Activated CD8-positive, alpha-beta memory T cell treated with anti-CD3 and anti-CD28 coated beads for 1 hour (primary cell): ENCODE measurements around the gene CFAP61.
"Not testable (repeated sequence)": the region's sequence is repeated elsewhere in the genome, so short reads cannot be mapped to it uniquely, and the experiment has no call there.

ENCODE experiments used
- DNase-seq, 2 donors: peaks; one replicate each; pipeline ENCODE4 v3.0.0-alpha.2; 2020; ENCODE audit warnings: low read depth in 1 of 2; ENCODE audit errors: extremely low read depth in 1 of 2

Gene CFAP61

GRCh38 chr20:20052074-20052970 lies at the start of gene CFAP61, which contains the start of gene CRNKL1:
CFAP61 (plus strand) TSS chr20:20052532; CDS start chr20:20056654, 4,122 bp downstream.
CRNKL1 (minus strand) TSS chr20:20052466; CDS start chr20:20052342, 124 bp downstream.
- DNase-seq: peak; percentile 96

DNA sequence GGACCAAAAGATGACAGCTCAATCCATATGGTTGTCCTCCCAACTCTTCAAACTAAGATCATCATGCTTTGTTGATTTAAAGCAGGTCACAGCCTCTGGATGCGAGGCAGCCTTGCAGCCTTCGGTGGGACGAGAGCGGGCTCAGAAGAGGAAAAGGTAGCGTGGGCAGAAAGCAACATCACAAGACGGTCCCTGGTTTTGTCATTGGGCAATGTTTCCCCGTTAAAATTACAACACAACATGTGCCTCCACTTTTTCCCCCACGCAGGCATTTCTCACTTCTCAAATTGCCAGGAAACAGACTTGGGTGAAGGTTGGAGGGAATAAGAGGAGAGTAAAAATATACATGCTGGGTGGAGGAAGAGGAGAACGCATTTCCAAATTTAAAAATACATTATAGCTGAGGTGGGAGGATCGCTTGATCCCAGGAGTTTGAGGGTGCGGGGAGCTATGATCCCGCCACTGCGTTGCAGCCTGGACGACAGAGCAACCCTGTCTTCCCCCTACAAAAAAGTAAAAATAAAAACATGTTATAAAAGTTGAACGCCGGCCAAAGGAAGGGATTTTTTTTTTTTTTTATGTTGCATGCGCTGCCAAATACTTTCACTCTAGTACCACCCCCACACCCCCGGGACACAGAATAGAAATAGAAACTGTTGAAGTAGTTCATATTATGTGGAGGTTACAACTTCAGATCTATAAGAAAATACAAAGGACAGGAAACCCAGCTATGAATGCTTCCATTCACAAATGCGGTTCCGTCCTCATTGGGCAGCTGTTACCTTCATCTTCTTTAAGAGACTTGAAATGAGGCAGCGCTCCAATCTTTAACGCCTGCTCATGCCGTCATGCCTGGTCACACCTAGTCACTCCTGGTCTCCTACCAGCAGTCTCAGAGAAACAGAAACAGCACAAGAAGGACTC lies 49.0 kb upstream of the CFAP61 start:
- no peak for DNase-seq

DNA sequence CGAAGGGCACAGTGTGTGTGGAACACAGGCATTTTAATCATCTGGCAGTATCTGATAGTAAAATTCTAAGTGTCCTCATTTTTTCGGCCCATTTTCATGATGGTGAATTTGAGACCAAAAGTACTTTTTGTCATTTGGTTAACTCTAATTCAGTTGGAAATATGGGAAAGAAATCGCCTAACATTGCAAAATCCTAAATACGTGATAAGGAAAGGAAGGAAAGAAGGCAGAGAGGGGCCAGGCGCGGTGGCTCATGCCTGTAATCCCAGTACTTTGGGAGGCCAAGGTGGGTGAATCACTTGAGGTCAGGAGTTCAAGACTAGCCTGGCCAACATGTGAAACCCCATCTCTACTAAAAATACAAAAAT lies 48.4 kb upstream of the CFAP61 start:
- DNase-seq: not testable (repeated sequence)

DNA sequence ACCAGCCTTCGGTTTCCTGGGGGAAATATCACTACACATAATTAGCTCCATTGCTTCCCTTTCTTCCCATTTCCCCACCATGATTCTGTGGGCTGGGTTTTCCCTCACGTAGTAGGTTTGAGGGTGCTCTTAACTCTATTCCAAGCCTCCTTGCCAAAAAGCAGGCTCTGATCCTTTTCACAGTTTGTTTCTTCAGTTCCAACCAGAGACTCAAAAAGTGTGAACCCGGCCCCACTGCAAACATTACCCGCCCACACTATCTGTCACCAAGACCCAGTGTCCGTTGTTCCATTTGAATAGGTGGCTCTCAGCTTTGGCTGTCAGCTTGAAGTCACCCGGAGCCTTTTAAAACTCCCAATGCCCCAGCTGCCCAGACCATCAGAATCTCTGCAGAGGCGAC lies 47.0 kb upstream of the CFAP61 start:
- DNase-seq: no peak

DNA sequence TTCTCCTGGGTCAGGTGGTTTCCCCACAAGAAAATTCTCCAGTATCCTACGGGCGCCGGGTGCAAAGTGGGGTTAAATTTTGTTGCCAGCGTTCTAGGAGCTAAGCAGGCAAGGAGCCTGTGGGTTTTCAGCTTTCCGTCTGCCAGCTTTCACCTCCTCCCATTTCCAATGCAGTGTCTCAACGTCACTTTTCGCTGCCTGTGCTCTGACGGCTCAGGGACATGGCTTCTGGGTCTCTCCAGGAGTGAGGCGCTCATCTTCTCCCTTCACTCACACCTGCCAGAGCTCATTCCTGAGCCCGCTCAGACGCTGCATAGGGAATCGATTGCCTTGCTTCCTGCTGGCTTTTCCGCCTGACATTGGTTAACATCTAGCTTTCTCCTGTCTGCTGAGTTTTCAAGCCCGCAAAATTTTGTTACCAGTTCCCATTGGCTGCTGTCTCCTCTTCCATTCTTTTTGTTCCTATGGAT lies 42.5 kb upstream of the CFAP61 start:
- no peak for DNase-seq

DNA sequence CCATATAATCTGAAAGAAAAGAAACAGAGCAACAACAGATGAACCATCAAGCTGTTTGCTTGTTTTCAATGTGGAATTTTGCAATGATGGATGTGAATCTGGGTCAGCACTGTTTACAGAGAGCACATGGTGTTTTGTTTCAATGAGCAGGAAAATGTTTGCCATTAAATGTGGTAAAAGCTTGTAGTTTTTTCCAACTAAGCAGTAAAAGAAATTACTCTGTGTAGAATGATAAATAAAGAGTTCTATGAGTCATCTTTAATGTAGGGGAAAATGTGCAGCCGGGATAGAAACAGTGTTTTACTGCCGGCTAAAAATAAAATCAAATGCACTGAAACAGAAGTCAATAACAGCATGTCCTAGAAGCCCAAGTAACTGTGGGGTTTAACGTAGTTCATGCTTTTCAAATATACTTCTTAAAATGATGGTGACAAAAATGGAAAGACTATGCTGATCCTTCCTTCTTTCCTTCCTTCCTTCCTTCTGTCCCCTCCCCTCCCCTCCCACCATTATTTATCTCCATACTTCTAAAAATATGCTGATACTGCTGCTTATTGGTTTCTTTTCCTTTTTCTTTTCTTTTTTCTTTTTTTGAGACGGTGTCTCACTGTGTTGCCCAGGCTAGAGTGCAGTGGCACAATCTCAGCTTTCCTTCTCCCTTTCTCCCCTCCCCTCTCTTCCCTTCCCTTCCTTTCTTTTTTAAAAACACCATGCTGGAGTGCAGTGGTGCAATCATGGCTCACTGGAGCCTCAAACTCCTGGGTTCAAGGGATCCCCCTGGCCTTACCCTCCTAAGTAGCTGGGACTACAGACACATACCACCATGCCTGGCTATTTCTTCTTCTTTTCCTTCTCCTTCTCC lies 41.5 kb upstream of the CFAP61 start:
- DNase-seq: no peak

DNA sequence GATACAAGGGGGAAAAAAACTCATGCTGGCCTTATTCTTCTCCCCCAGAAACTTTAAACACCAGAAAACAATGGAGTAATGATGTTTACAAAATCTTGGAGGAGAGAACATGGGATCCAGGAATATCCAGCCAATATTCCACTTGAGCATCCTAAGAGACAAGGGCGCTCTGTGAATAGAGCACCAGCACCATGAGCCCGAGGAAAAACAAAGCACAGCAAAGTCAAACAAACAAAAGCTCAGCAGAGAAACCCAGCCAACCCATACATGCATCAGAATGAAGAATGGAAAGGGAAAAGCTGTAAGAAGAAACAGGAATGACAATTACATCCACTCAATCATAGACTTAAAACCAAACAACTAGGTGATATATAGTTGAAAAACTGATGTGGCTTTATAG lies 39.8 kb upstream of the CFAP61 start:
- DNase-seq: no peak

DNA sequence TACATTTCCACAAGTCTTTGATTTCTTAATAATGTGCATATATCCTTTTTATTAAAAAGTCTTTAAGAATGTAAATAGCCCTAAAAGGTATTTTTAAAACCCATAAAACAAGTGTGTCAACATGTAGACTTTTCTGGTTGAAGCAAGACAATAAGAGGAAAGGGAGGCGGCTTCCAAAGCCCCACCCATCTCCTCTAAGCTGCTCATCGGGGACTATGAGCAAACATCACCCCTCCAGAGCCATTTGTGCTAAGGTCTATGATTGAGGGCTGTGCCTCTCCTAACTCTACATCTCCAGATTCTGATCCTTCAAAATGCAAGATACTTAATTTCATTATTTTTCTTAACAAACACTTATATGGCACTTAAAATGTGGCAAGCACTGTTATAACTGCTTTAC lies 37.7 kb upstream of the CFAP61 start:
- no peak for DNase-seq

DNA sequence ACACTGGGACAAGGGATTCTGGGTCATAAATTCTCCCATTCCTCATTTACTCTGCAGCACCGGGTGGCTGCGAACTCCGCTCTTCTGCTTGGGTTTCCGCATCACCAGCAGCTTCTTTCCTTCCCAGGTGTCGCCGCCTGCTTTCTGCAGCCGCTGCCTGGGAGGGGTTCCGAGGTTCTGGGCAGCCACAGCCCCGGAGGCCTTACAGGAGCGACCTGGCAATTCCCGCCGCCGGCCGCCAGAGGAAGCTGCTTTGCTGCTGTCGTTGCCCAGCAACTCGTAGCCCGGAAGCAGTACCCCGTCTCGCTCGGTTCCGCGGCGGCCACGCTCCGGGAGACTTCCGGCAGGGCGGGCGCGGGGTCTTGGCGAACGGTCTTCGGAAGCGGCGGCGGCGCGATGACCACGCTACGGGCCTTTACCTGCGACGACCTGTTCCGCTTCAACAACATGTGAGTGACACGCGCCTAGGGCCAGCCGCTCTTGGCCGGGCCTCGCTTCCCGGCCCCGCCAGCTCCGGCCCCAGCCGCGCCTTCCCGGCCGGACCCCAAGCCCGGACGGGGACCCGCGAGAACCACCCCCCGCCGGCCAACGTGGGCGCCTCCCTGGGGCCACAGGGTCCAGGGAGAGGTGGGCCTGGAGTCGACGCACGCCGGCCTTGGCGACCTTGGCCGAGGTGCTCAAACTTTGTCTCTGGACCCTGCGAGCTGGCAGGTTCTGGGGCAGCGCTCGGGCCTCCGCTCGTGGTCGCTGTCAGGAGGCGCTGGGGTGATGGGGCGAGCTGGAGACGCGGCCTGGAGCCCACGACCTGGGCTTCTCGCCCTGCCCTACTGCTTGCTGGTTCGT lies 35.1 kb upstream of the CFAP61 start, which contains the start of gene NAA20:
NAA20 (plus strand) TSS at position 362 of the 843 bp plus-strand sequence; CDS start at position 397, 35 bp downstream.
- peak; percentile 74 to 82 for DNase-seq

DNA sequence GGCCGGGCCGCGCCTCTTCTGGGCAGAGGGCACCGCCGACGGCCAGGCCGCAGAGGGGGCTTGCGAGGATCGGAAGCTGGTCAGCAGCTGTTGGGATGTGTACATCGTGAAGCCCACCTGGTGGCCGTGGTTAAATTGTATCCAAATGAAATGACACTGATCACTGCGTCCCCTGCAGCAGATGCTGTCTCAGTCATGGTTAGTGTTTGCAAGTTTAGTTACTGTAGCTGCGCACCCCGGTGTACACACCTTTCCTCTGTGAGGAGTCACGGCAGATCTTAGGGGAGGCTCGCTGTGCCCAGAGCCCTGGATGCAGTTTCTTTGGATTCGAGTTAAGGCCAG lies 34.5 kb upstream of the CFAP61 start:
- DNase-seq: no peak

GRCh38 chr20:20018366-20018765 lies 34.0 kb upstream of the CFAP61 start:
- no peak for DNase-seq

GRCh38 chr20:20019123-20019522 lies 33.2 kb upstream of the CFAP61 start:
- no peak for DNase-seq

DNA sequence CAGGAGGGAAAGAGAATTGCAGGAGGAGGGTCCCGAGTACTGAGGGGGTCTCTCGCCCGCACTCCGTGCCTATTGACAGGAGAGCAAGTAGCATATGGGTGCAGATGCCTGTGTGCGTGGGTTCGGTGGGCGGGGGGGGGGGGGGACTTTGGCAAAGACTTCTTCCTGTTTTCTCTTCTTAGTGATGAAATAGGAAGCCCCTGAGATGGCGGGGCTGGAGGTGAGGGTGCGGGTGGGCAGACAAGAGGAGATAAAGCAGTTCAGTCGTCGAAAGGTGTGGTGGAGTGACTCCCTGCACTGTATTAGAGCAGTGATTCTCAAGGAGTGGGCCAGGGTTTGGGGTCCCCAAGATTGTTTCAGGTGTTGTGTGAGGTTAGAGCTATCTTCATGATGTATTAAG lies 31.4 kb upstream of the CFAP61 start:
- no peak for DNase-seq

DNA sequence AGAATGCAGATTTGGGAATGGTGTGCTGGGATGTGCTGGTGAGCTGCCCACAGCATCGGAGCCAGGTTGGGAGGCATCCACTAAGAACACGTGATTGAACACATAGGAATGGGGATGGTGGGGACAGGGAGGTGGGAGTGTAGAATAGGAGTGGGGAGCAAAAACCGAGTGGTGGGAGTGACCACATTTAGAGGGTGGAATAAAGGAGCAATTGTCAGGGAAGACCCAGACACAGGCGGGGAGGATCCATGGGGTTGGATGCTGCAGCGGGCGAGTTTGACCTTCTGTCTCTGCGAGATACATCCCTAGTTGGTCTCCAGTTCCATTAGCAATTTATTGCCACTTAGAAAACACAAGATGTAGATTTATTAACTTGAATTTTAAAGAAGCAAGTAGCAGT lies 30.5 kb upstream of the CFAP61 start:
- DNase-seq: no peak

DNA sequence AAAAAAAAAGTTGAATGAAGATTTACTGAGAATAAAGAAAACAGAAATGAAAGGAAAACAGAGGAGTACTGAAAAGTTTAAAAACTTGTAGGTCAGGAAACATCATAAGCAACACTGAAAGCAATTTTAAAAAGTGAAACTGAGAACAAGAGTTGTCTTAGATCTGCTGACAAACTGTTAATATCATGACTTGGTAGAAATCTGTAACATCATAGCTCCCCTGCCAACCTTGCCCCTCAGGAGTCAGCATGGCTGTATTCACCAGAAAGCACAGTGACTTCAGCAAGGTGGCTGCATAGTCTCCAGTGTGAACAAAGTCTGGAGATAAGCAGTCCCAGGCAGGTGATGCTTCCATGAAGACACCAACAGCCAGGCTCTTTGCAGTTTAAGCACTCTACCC lies 29.8 kb upstream of the CFAP61 start:
- DNase-seq: no peak

GRCh38 chr20:20023395-20023794 lies 28.9 kb upstream of the CFAP61 start:
- DNase-seq: no peak

DNA sequence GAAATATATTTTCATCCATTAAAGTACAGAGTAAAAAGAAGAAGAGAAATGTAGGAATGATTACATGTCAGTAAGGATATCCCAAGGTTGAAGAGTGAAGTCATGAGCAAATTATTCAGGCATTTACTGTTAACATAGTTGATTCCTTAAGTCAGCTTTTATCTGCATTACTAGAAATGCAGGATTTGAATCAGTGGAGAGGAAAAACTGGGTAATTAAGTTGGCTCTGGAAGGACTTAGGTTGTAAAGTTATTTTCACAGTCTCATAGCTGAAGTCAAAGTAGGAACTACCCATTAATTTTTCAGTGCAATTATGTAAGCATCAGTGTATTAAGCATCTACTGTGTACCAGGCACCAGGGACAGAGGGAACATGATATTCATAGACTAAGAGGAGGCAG lies 27.4 kb upstream of the CFAP61 start:
- DNase-seq: no peak

GRCh38 chr20:20027284-20027683 lies 25.0 kb upstream of the CFAP61 start:
- DNase-seq: no peak

DNA sequence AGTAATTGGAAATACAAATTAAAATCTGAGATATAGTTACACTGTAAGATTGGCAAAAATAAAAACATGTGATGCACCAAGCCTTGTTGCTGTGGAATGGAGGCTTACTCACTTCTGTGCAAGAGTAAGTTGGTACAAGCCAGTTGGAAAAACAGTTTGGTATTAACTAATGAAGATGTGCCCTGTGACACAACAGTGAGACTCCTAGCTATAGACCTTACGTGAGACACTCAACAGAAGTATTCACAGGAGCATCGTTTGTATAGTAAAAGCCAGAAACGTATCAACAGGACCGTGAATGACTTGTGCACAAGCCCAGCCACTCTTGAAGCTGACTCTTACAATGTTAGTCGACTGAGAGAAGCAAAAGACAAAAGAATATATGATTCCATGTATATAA lies 20.5 kb upstream of the CFAP61 start:
- DNase-seq: no peak

GRCh38 chr20:20034486-20034885 lies 17.8 kb upstream of the CFAP61 start:
- DNase-seq: no peak
